Measurements from ENCODE around the gene ST3GAL2. TPM values are rescaled to one million over a fixed set of nuclear protein-coding genes. Genes with fewer than 3 reads are reported as not detected.

The ST3GAL2 gene
- total and polyA plus RNA-seq, 2 donors (not counting 3 experiments of a cell fraction or from before 2014, with no cell fraction given) = 23.0 to 50.4 TPM

- Histone ChIP-seq H3K79me2 (ENCODE audit: control insufficient read depth, insufficient read depth, low read length) (no peaks in the 10 kb centered on the region), H3K9me1 (replicated peaks; ENCODE audit: control insufficient read depth, extremely low read depth, insufficient read depth, low read length) (no peaks in the 10 kb centered on the region), H3K9me3 (replicated peaks; ENCODE audit: control insufficient read depth, insufficient read depth, low read length) (no peaks in the 10 kb centered on the region), H3K9ac (replicated peaks; ENCODE audit: extremely low read depth, insufficient read depth, low read length) (no peak overlapping the region), H3K27me3 (ENCODE audit: control insufficient read depth in 2 of 2, insufficient read depth in 2 of 2, low read length in 2 of 2) (no peaks in the 10 kb centered on the region), H4K20me1 (replicated peaks; ENCODE audit: control insufficient read depth, extremely low read depth, insufficient read depth, low read length) (no peaks in the 10 kb centered on the region), H3K4me1 (ENCODE audit: control insufficient read depth, extremely low read depth, insufficient read depth, low read length) (no peaks in the 10 kb centered on the region), H3K27ac (ENCODE audit: insufficient read depth, low read depth, low read length) (no peak overlapping the region), H2AFZ (ENCODE audit: low read depth, low read length) (no peak overlapping the region), H3K4me2 (ENCODE audit: insufficient read depth, low read length) (no peak overlapping the region), H3K4me3 (replicated peaks in 1 of 3; ENCODE audit: insufficient read depth in 1 of 3, low read depth in 1 of 3, low read length in 3 of 3) (no peak overlapping the region), H3K36me3 (ENCODE audit: control insufficient read depth in 2 of 2, extremely low read depth in 1 of 2, insufficient read depth in 2 of 2, low read length in 2 of 2) (peaks cover 4 to 10% of the 10 kb centered on the region in 2 experiments)
- BruUV-seq (replicated peaks) = no TSS peak
- CTCF ChIA-PET = interaction anchor here (0.6 to 1.7 kb wide), 2 partner anchors 80 to 280 kb away, joined by 3 to 5 read pairs; partner anchors contain the start of gene FCSK
- FAIRE-seq (no peak), DNase-seq (ENCODE audit: low read depth, low spot score) (no peak)
- TF ChIP-seq CTCF (IDR thresholded peaks at IDR 0.05; ENCODE audit: extremely low read depth in 1 of 2, insufficient read depth in 1 of 2, low read depth in 1 of 2, low read length in 2 of 2) (no peak), FOS (IDR thresholded peaks at IDR 0.05; ENCODE audit: borderline replicate concordance, insufficient read depth, low read length) (no peak), POLR2A (IDR thresholded peaks at IDR 0.05; ENCODE audit: low read depth, low read length) (no peak), GATA2 (IDR thresholded peaks at IDR 0.05; ENCODE audit: insufficient read depth, insufficient read length, low read depth, low read length) (no peak)
- dilution Hi-C loops (cut with MboI; ENCODE audit: extremely low pct_ligation_motif_present, low sequenced_read_pairs) (no loop called here), intact Hi-C loops (cut with micrococcal nuclease) (no loop called here)
- POLR2A ChIA-PET = no interaction called here
These were observed 64.7 kb downstream of the ST3GAL2 start for GRCh38 chr16:70374213-70374612.

All from endothelial cell of umbilical vein (primary cell).